Testis (tissue), 3 donors: ENCODE measurements around the gene DPP8. TPM values are rescaled to one million over a fixed set of nuclear protein-coding genes. Genes with fewer than 3 reads are reported as not detected.

Experiments used
- DNase-seq: peaks from one replicate; pipeline ENCODE4 v3.0.0-alpha.2; 2019
- H3K27ac ChIP-seq, 2 donors: fragments of 200-600 bp; sonication (generic); one replicate each; pipeline ENCODE4 v1.5.1; 2019
- H3K27me3 ChIP-seq: fragments of 200-600 bp; sonication (generic); one replicate; pipeline ENCODE4 v1.5.1; 2019
- H3K36me3 ChIP-seq: fragments of 200-600 bp; sonication (generic); one replicate; pipeline ENCODE4 v1.5.1; 2017; ENCODE audit warnings: low read depth; ENCODE audit errors: missing control alignments
- H3K4me1 ChIP-seq: fragments of 200-600 bp; sonication (generic); one replicate; pipeline ENCODE4 v1.5.1; 2019
- H3K4me3 ChIP-seq, 2 donors: fragments of 200-600 bp; sonication (generic); one replicate each; pipeline ENCODE4 v1.5.1; 2017 to 2019
- H3K9me3 ChIP-seq: fragments of 200-600 bp; sonication (generic); one replicate; pipeline ENCODE4 v1.5.1; 2017
- POLR2A ChIP-seq: fragments of 450-650 bp; IDR thresholded peaks from one replicate; pipeline ENCODE4 v1.6.1; 2017; ENCODE audit warnings: antibody characterized with exemption, mild to moderate bottlenecking, moderate library complexity
- WGBS, 2 donors: methylation state at CpG; one replicate each; pipeline ENCODE4 v1.1.5; 2018; 5-methylcytosine and 5-hydroxymethylcytosine counted together
- intact Hi-C: fragments of 100-400 bp; cut with DNase I; formaldehyde crosslinking; loops from one replicate; pipeline ENCODE4 v1.15.1; 2023; ENCODE audit warnings: low total_unique reads
- polyA plus RNA-seq: library from polyadenylated mRNA; stranded (reverse); fragments of 350-450 nt; fragmentation: Illumina TruSeq; extraction: RNeasy Lipid Tissue Mini Kit (QIAGEN cat#74804); gene quantifications from one replicate; pipeline ENCODE4 v1.2.3, GENCODE V29; 2014; ENCODE audit warnings: low read depth, low replicate concordance; ENCODE audit not compliant: insufficient read depth
- total RNA-seq, 2 donors: library from RNA; depleted of rRNA; stranded (reverse); fragments of >200 nt; gene quantifications; one replicate each; pipeline ENCODE4 v1.2.3, GENCODE V29; 2016
- TF ChIP-seq, protein P1 (sequence below), 3 experiments: fragments of 450-650 bp in 2 of 3; fragments of 200-600 bp in 1 of 3; sonication (generic) in 1 of 3; IDR thresholded peaks; one replicate each; pipeline ENCODE4 v1.5.1; 2016 to 2019; ENCODE audit warnings: antibody characterized with exemption in 3 of 3, mild to moderate bottlenecking in 2 of 3, moderate library complexity in 1 of 3

Gene DPP8
- total and polyA plus RNA-seq, 3 donors from 2014 or later, result 51.6 to 68.3 (median 64.4) TPM

DNA sequence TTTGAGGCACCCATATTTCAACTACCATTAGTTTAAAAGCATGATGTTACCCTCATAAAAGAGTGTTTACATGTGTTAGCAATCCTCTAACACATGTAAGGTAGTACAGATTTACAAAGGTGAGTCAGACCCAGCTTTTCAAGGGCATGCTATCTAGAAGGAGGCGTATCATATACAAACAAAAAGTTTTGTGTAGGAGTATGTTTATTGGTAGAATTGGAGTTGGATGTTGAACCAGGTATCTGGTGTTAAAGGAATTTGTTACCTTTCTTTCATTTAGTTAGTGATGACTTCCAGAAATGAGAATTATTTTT is 15.2 kb upstream of the DPP8 start:
- no peaks in the 10 kb centered on the region for H3K27me3 ChIP-seq
- no peak overlapping the region for H3K4me3 ChIP-seq
- no peak for DNase-seq
- intact Hi-C loops, result no loop called here
- H3K27ac ChIP-seq, result no peak overlapping the region
- H3K36me3 ChIP-seq, result no peaks in the 10 kb centered on the region
- no peaks in the 10 kb centered on the region for H3K9me3 ChIP-seq
- 62 to 72% methylated on average over 1 of the region's 1 CpG for WGBS, 2 donors
- no peaks in the 10 kb centered on the region for H3K4me1 ChIP-seq
- TF ChIP-seq POLR2A, result no peak
- TF ChIP-seq, protein P1, sequence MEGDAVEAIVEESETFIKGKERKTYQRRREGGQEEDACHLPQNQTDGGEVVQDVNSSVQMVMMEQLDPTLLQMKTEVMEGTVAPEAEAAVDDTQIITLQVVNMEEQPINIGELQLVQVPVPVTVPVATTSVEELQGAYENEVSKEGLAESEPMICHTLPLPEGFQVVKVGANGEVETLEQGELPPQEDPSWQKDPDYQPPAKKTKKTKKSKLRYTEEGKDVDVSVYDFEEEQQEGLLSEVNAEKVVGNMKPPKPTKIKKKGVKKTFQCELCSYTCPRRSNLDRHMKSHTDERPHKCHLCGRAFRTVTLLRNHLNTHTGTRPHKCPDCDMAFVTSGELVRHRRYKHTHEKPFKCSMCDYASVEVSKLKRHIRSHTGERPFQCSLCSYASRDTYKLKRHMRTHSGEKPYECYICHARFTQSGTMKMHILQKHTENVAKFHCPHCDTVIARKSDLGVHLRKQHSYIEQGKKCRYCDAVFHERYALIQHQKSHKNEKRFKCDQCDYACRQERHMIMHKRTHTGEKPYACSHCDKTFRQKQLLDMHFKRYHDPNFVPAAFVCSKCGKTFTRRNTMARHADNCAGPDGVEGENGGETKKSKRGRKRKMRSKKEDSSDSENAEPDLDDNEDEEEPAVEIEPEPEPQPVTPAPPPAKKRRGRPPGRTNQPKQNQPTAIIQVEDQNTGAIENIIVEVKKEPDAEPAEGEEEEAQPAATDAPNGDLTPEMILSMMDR (IDR thresholded peaks at IDR 0.05), result no peak

DNA sequence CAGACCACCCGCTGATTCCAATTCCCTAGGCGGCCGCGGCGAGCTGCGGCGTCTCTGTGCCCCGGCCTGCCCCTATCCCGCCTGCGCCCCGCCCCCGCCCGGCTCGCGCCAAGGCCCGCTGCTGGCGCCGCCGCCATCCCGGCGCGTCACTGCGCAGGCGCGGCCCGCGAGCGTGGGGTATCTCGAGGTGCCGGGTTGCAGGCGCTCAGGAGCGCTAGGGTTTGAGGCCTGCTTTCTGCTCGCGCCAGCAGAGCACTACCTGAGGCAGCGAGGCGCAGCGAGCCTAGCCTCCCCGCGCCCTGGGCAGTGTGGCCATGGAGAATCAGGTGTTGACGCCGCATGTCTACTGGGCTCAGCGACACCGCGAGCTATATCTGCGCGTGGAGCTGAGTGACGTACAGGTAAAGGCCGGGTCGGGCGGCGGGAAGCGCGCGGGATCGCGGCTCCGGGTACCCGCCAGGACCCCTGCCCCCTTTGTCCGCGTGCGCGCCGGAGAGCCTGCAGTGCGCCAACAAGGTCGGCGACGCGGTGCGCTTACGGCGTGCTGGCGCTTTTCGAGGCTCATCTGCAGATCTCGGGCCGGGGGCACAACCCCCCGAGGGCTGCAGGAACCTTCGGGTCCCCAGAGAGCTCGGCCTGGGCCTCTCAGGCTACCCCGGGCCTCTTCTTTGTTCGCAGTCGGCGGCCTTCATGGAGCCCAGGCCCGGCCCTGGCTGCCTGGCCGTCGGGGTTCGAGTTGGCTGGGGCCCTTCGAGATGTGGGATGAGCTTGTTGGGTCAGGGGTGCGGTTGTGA is 13.0 kb upstream of the DPP8 start, which contains the start of gene HACD3:
HACD3 (plus strand) TSS at position 146 of the 794 bp plus-strand sequence; CDS start at position 315, 169 bp downstream.
- peak; percentile 85 for DNase-seq
- Histone ChIP-seq H3K27me3 (no peaks in the 10 kb centered on the region), H3K27ac (peak within 1 kb of the TSS; percentile 68 to 83), H3K9me3 (no peaks in the 10 kb centered on the region), H3K4me3 (peak within 1 kb of the TSS; percentile 72 to 74), H3K36me3 (no peaks in the 10 kb centered on the region), H3K4me1 (no peaks in the 10 kb centered on the region)
- intact Hi-C loops, result no loop called here
- 0% methylated on average over 12 to 58 of the region's 88 CpGs for WGBS, 2 donors
- TF ChIP-seq, protein P1 (IDR thresholded peaks at IDR 0.05), result no peak
- TF ChIP-seq POLR2A, result no peak

DNA sequence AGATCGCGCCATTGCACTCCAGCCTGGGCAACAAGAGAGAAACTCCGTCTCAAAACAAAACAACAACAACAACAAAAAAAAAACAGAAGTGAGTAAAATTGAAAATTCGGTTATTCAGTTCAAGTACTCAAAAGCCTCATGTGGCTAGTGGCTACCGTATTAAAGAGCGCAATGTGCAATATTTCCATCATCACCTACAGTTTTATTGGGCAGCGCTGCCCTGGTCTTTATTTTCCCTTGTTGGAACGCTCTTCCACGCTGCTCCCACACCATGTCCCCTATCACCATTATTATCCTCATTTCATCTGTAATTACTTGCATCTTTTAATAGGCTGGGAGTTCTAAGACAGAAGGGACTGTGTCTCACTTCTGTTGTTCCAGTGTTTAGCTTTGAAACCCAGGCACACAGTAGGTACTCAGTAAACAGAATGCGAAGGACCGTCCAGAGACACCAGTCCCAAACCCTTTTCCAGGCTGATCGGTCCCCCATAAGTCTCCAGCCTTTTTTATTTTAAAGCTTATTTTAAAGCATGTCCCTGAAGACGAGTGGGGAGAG is 12.4 kb upstream of the DPP8 start:
- TF ChIP-seq, protein P1 (IDR thresholded peaks at IDR 0.05), result no peak
- no peak for TF ChIP-seq POLR2A

DNA sequence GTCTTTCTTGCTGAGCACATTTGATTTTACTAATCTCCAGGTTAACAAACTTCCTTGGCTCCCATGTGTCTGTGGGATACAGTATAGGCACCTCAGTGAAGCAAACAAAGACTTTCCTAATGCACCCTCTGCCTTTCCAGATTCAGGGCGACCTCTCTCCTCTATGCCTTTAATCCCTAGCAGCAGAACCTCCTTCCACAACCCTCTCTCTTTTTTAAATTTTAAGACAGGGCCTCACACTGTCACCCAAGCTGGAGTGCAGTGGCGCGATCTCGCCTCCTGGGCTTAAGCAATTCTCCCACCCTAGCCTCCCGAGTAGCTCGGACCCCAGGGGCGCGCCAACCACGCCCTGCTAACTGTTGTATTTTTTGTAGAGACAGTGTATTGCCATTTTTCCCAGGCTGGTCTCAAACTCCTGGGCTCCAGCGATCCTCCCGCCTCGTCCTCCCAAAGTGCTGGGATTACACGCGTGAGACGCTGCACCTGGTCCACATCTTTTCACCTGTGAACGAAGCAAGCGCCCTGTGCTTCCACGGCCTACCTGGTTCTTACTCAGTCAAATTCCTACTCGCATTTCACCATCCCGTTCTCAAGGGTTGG is 11.1 kb upstream of the DPP8 start:
- Histone ChIP-seq H3K4me1 (no peaks in the 10 kb centered on the region), H3K9me3 (no peaks in the 10 kb centered on the region), H3K4me3 (no peak overlapping the region), H3K36me3 (no peaks in the 10 kb centered on the region), H3K27me3 (no peaks in the 10 kb centered on the region), H3K27ac (no peak overlapping the region)
- no peak for DNase-seq
- WGBS, 2 donors, result 69 to 85% methylated on average over 20 of the region's 20 CpGs
- intact Hi-C loops, result no loop called here
- TF ChIP-seq POLR2A, result no peak
- TF ChIP-seq, protein P1 (IDR thresholded peaks at IDR 0.05), result no peak

More for the DNA sequence above, 12.4 kb upstream of the DPP8 start:
- 32 to 35% methylated on average over 13 of the region's 13 CpGs for WGBS, 2 donors
- intact Hi-C loops, result no loop called here
- peak overlapping the region in 1 of 2 donors; percentile 83 for H3K27ac ChIP-seq
- H3K4me3 ChIP-seq, result peak overlapping the region; percentile 72 to 74
- DNase-seq, result no peak
- no peaks in the 10 kb centered on the region for H3K4me1 ChIP-seq
- H3K27me3 ChIP-seq, result no peaks in the 10 kb centered on the region
- no peaks in the 10 kb centered on the region for H3K36me3 ChIP-seq
- H3K9me3 ChIP-seq, result no peaks in the 10 kb centered on the region
